ENCODE results near the gene URB1.

The URB1 gene

GRCh38 chr21:32298658-32299081 lies 94.1 kb downstream of the URB1 start, which contains the start of gene MRAP:
Gene MRAP, plus strand, starts transcription at chr21:32298855. Its CDS starts 117 bp downstream, at chr21:32298972.
- Histone ChIP-seq H3K27me3 (replicated peaks in 2 of 5; ENCODE audit: control insufficient read depth in 4 of 5, insufficient read depth in 5 of 5, low read length in 4 of 5) (no peaks in the 10 kb centered on the region), H3K4me3 (ENCODE audit: control insufficient read depth in 1 of 7, extremely low read depth in 1 of 7, insufficient read depth in 4 of 7, low read depth in 2 of 7, low read length in 6 of 7) (no peak within 1 kb of the TSS), H3K4me1 (ENCODE audit: control extremely low read depth in 1 of 4, control insufficient read depth in 4 of 4, insufficient read depth in 4 of 4, low read length in 3 of 4) (no peaks in the 10 kb centered on the region), H3K9me3 (ENCODE audit: control extremely low read depth in 1 of 5, control insufficient read depth in 4 of 5, insufficient read depth in 2 of 5, low read depth in 1 of 5, low read length in 4 of 5) (no peaks in the 10 kb centered on the region), H3K36me3 (ENCODE audit: control insufficient read depth in 4 of 4, insufficient read depth in 4 of 4, low read length in 3 of 4) (peaks cover 0 to 16% (median 2%) of the 10 kb centered on the region in 4 experiments), H3K27ac (ENCODE audit: insufficient read depth in 1 of 2, low read depth in 1 of 2, low read length in 2 of 2, poor library complexity in 1 of 2, severe bottlenecking in 2 of 2) (peak within 1 kb of the TSS in 1 of 2 experiments; percentile 28)
- ChIA-PET CTCF (interaction anchor here (0.7 kb wide), 1 partner anchor 50 kb away, joined by 3 read pairs; no protein-coding TSS in a partner anchor), POLR2A (no interaction called here)
- no peak for DNase-seq
- 94% methylated on average over 14 of the region's 14 CpGs for WGBS (ENCODE audit: insufficient coverage)

- POLR2A ChIA-PET: no interaction called here
- Histone ChIP-seq H3K27ac (ENCODE audit: insufficient read depth in 1 of 2, low read depth in 1 of 2, low read length in 2 of 2, poor library complexity in 1 of 2, severe bottlenecking in 2 of 2) (no peak overlapping the region), H3K36me3 (ENCODE audit: control insufficient read depth in 4 of 4, insufficient read depth in 4 of 4, low read length in 3 of 4) (peaks cover 0 to 16% (median 2%) of the 10 kb centered on the region in 4 experiments), H3K4me1 (ENCODE audit: control extremely low read depth in 1 of 4, control insufficient read depth in 4 of 4, insufficient read depth in 4 of 4, low read length in 3 of 4) (no peaks in the 10 kb centered on the region), H3K9me3 (ENCODE audit: control extremely low read depth in 1 of 5, control insufficient read depth in 4 of 5, insufficient read depth in 2 of 5, low read depth in 1 of 5, low read length in 4 of 5) (no peaks in the 10 kb centered on the region), H3K27me3 (replicated peaks in 2 of 5; ENCODE audit: control insufficient read depth in 4 of 5, insufficient read depth in 5 of 5, low read length in 4 of 5) (no peaks in the 10 kb centered on the region), H3K4me3 (ENCODE audit: control insufficient read depth in 1 of 7, extremely low read depth in 1 of 7, insufficient read depth in 4 of 7, low read depth in 2 of 7, low read length in 6 of 7) (no peak overlapping the region)
- DNase-seq: no peak
- WGBS (ENCODE audit: insufficient coverage): 93% methylated on average over 6 of the region's 6 CpGs
- CTCF ChIA-PET: no interaction called here
Measured at GRCh38 chr21:32298148-32298559, 94.7 kb downstream of the URB1 start.

- ChIA-PET POLR2A (no interaction called here), CTCF (no interaction called here)
- no peak for DNase-seq
- Histone ChIP-seq H3K36me3 (ENCODE audit: control insufficient read depth in 4 of 4, insufficient read depth in 4 of 4, low read length in 3 of 4) (peaks cover 0 to 14% (median 2%) of the 10 kb centered on the region in 4 experiments), H3K4me3 (ENCODE audit: control insufficient read depth in 1 of 7, extremely low read depth in 1 of 7, insufficient read depth in 4 of 7, low read depth in 2 of 7, low read length in 6 of 7) (no peak overlapping the region), H3K4me1 (ENCODE audit: control extremely low read depth in 1 of 4, control insufficient read depth in 4 of 4, insufficient read depth in 4 of 4, low read length in 3 of 4) (no peaks in the 10 kb centered on the region), H3K27ac (ENCODE audit: insufficient read depth in 1 of 2, low read depth in 1 of 2, low read length in 2 of 2, poor library complexity in 1 of 2, severe bottlenecking in 2 of 2) (no peak overlapping the region), H3K27me3 (replicated peaks in 2 of 5; ENCODE audit: control insufficient read depth in 4 of 5, insufficient read depth in 5 of 5, low read length in 4 of 5) (no peaks in the 10 kb centered on the region), H3K9me3 (ENCODE audit: control extremely low read depth in 1 of 5, control insufficient read depth in 4 of 5, insufficient read depth in 2 of 5, low read depth in 1 of 5, low read length in 4 of 5) (no peaks in the 10 kb centered on the region)
- WGBS (ENCODE audit: insufficient coverage): 97% methylated on average over 4 of the region's 7 CpGs
Measured at GRCh38 chr21:32297449-32297848, 95.4 kb downstream of the URB1 start.

GRCh38 chr21:32285476-32285875 lies 107.3 kb downstream of the URB1 start:
- WGBS (ENCODE audit: insufficient coverage): 100% methylated on average over 3 of the region's 4 CpGs
- Histone ChIP-seq H3K27me3 (replicated peaks in 2 of 5; ENCODE audit: control insufficient read depth in 4 of 5, insufficient read depth in 5 of 5, low read length in 4 of 5) (no peaks in the 10 kb centered on the region), H3K9me3 (ENCODE audit: control extremely low read depth in 1 of 5, control insufficient read depth in 4 of 5, insufficient read depth in 2 of 5, low read depth in 1 of 5, low read length in 4 of 5) (no peaks in the 10 kb centered on the region), H3K4me3 (ENCODE audit: control insufficient read depth in 1 of 7, extremely low read depth in 1 of 7, insufficient read depth in 4 of 7, low read depth in 2 of 7, low read length in 6 of 7) (no peak overlapping the region), H3K27ac (ENCODE audit: insufficient read depth in 1 of 2, low read depth in 1 of 2, low read length in 2 of 2, poor library complexity in 1 of 2, severe bottlenecking in 2 of 2) (no peak overlapping the region), H3K4me1 (ENCODE audit: control extremely low read depth in 1 of 4, control insufficient read depth in 4 of 4, insufficient read depth in 4 of 4, low read length in 3 of 4) (no peaks in the 10 kb centered on the region), H3K36me3 (ENCODE audit: control insufficient read depth in 4 of 4, insufficient read depth in 4 of 4, low read length in 3 of 4) (peaks cover 0 to 5% (median 0%) of the 10 kb centered on the region in 4 experiments)
- CTCF ChIA-PET: no interaction called here
- POLR2A ChIA-PET: no interaction called here
- DNase-seq: no peak

- ChIA-PET POLR2A (no interaction called here), CTCF (no interaction called here)
- Histone ChIP-seq H3K9me3 (ENCODE audit: control extremely low read depth in 1 of 5, control insufficient read depth in 4 of 5, insufficient read depth in 2 of 5, low read depth in 1 of 5, low read length in 4 of 5) (no peaks in the 10 kb centered on the region), H3K4me1 (ENCODE audit: control extremely low read depth in 1 of 4, control insufficient read depth in 4 of 4, insufficient read depth in 4 of 4, low read length in 3 of 4) (peaks cover 0 to 16% (median 15%) of the 10 kb centered on the region in 4 experiments), H3K27ac (ENCODE audit: insufficient read depth in 1 of 2, low read depth in 1 of 2, low read length in 2 of 2, poor library complexity in 1 of 2, severe bottlenecking in 2 of 2) (no peak overlapping the region), H3K36me3 (ENCODE audit: control insufficient read depth in 4 of 4, insufficient read depth in 4 of 4, low read length in 3 of 4) (peaks cover 0 to 5% (median 0%) of the 10 kb centered on the region in 4 experiments), H3K4me3 (ENCODE audit: control insufficient read depth in 1 of 7, extremely low read depth in 1 of 7, insufficient read depth in 4 of 7, low read depth in 2 of 7, low read length in 6 of 7) (no peak overlapping the region), H3K27me3 (replicated peaks in 2 of 5; ENCODE audit: control insufficient read depth in 4 of 5, insufficient read depth in 5 of 5, low read length in 4 of 5) (no peaks in the 10 kb centered on the region)
- WGBS (ENCODE audit: insufficient coverage): 87% methylated on average over 5 of the region's 6 CpGs
- DNase-seq: peak in 1 of 3 donors; percentile 7
Measured at GRCh38 chr21:32282992-32283391, 109.8 kb downstream of the URB1 start.

- no peak for DNase-seq
Measured at GRCh38 chr21:32281531-32281930, 111.3 kb downstream of the URB1 start.

GRCh38 chr21:32279377-32279680 lies 113.5 kb downstream of the URB1 start:
- H3K27ac ChIP-seq (ENCODE audit: insufficient read depth in 1 of 2, low read depth in 1 of 2, low read length in 2 of 2, poor library complexity in 1 of 2, severe bottlenecking in 2 of 2): peak overlapping the region; percentile 29 to 83
- no peak for DNase-seq
- no CpG with 5 or more reads among the region's 10 CpGs for WGBS (ENCODE audit: insufficient coverage)
- peaks cover 3 to 25% (median 18%) of the 10 kb centered on the region in 4 experiments for H3K4me1 ChIP-seq (ENCODE audit: control extremely low read depth in 1 of 4, control insufficient read depth in 4 of 4, insufficient read depth in 4 of 4, low read length in 3 of 4)
- H3K9me3 ChIP-seq (ENCODE audit: control extremely low read depth in 1 of 5, control insufficient read depth in 4 of 5, insufficient read depth in 2 of 5, low read depth in 1 of 5, low read length in 4 of 5): no peaks in the 10 kb centered on the region
- H3K27me3 ChIP-seq (replicated peaks in 2 of 5; ENCODE audit: control insufficient read depth in 4 of 5, insufficient read depth in 5 of 5, low read length in 4 of 5): no peaks in the 10 kb centered on the region
- ChIA-PET CTCF (no interaction called here), POLR2A (interaction anchor here (0.6 kb wide), 1 partner anchor 1155 kb away, joined by 4 read pairs; no protein-coding TSS in a partner anchor)
- H3K36me3 ChIP-seq (ENCODE audit: control insufficient read depth in 4 of 4, insufficient read depth in 4 of 4, low read length in 3 of 4): peaks cover 0 to 8% (median 3%) of the 10 kb centered on the region in 4 experiments
- H3K4me3 ChIP-seq (ENCODE audit: control insufficient read depth in 1 of 7, extremely low read depth in 1 of 7, insufficient read depth in 4 of 7, low read depth in 2 of 7, low read length in 6 of 7): peak overlapping the region; percentile 83 to 96 (median 92)

More at GRCh38 chr21:32281531-32281930, 111.3 kb downstream of the URB1 start:
- CTCF ChIA-PET: no interaction called here
- no peak overlapping the region for H3K27ac ChIP-seq (ENCODE audit: insufficient read depth in 1 of 2, low read depth in 1 of 2, low read length in 2 of 2, poor library complexity in 1 of 2, severe bottlenecking in 2 of 2)
- peaks cover 0 to 5% (median 0%) of the 10 kb centered on the region in 4 experiments for H3K36me3 ChIP-seq (ENCODE audit: control insufficient read depth in 4 of 4, insufficient read depth in 4 of 4, low read length in 3 of 4)
- no peaks in the 10 kb centered on the region for H3K9me3 ChIP-seq (ENCODE audit: control extremely low read depth in 1 of 5, control insufficient read depth in 4 of 5, insufficient read depth in 2 of 5, low read depth in 1 of 5, low read length in 4 of 5)
- H3K4me3 ChIP-seq (ENCODE audit: control insufficient read depth in 1 of 7, extremely low read depth in 1 of 7, insufficient read depth in 4 of 7, low read depth in 2 of 7, low read length in 6 of 7): no peak overlapping the region
- no peaks in the 10 kb centered on the region for H3K27me3 ChIP-seq (replicated peaks in 2 of 5; ENCODE audit: control insufficient read depth in 4 of 5, insufficient read depth in 5 of 5, low read length in 4 of 5)
- 98% methylated on average over 5 of the region's 7 CpGs for WGBS (ENCODE audit: insufficient coverage)
- POLR2A ChIA-PET: no interaction called here
- peaks cover 3 to 25% (median 18%) of the 10 kb centered on the region in 4 experiments for H3K4me1 ChIP-seq (ENCODE audit: control extremely low read depth in 1 of 4, control insufficient read depth in 4 of 4, insufficient read depth in 4 of 4, low read length in 3 of 4)
